ENCODE data around the gene FAM76B. TPM values are rescaled to one million over a fixed set of nuclear protein-coding genes. Genes with fewer than 3 reads are reported as not detected.
A peak's percentile ranks its signal among the peaks of the same experiment; 100 is the strongest.

The FAM76B gene
- total RNA-seq, 1 experiment from 2014 or later: 13.3 TPM

DNA sequence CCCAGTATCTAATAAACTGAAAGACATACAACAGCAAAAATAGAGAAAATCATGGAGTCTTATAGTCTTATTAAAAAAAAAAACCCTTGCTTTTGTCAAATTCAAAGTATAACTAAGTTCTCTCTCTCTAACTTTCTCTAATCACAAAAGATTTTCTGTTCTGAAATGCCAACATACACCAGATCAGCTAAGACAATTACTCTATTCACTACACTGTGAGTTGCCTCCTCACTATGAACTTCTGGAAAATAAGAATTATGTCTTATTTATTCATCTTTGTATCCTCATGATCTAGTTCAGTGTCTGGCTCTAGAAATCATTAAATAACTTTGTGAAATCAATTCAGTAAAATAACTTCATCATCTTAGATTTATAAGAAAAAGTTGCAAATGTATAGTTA, 12.7 kb downstream of the FAM76B start:
- DNase-seq (no peak), ATAC-seq (no peak)
- Histone ChIP-seq H3K36me3 (ENCODE audit: low read depth, low read length) (peaks cover 77% of the 10 kb centered on the region), H3K9ac (ENCODE audit: low read length) (no peak overlapping the region), H3K4me1 (ENCODE audit: insufficient read depth, low read length) (no peaks in the 10 kb centered on the region), H3K4me3 (ENCODE audit: low read length) (no peak overlapping the region), H3K27ac (ENCODE audit: low read length) (no peak overlapping the region), H3K4me2 (ENCODE audit: low read length) (no peak overlapping the region), H3K9me3 (ENCODE audit: low read length) (no peaks in the 10 kb centered on the region), H3K79me2 (ENCODE audit: low read length) (no peaks in the 10 kb centered on the region), H3K9me2 (replicated peaks; ENCODE audit: low read length) (no peaks in the 10 kb centered on the region), H3K27me3 (ENCODE audit: low read length) (no peaks in the 10 kb centered on the region), H3F3A (ENCODE audit: low read length, unreplicated experiment) (no peaks in the 10 kb centered on the region), H2AFZ (ENCODE audit: low read length) (no peak overlapping the region), H4K20me1 (ENCODE audit: low read length) (no peaks in the 10 kb centered on the region)
- no TSS peak for BruUV-seq (replicated peaks)
- no peak for TF ChIP-seq EZH2phosphoT487 (IDR thresholded peaks at IDR 0.05; ENCODE audit: borderline replicate concordance, low read length)
- no peak for TF ChIP-seq EZH2 (IDR thresholded peaks at IDR 0.05; ENCODE audit: low read length, unreplicated experiment)
- TF ChIP-seq, protein P1, sequence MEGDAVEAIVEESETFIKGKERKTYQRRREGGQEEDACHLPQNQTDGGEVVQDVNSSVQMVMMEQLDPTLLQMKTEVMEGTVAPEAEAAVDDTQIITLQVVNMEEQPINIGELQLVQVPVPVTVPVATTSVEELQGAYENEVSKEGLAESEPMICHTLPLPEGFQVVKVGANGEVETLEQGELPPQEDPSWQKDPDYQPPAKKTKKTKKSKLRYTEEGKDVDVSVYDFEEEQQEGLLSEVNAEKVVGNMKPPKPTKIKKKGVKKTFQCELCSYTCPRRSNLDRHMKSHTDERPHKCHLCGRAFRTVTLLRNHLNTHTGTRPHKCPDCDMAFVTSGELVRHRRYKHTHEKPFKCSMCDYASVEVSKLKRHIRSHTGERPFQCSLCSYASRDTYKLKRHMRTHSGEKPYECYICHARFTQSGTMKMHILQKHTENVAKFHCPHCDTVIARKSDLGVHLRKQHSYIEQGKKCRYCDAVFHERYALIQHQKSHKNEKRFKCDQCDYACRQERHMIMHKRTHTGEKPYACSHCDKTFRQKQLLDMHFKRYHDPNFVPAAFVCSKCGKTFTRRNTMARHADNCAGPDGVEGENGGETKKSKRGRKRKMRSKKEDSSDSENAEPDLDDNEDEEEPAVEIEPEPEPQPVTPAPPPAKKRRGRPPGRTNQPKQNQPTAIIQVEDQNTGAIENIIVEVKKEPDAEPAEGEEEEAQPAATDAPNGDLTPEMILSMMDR (conservative IDR thresholded peaks at IDR 0.05; ENCODE audit: low read depth, low read length): no peak
- intact Hi-C loops (cut with micrococcal nuclease): no loop called here
- ChIA-PET POLR2A (ENCODE audit: unreplicated experiment) (no interaction called here), CTCF (no interaction called here)

- POLR2A ChIA-PET (ENCODE audit: unreplicated experiment): interaction anchor here (0.5 to 0.7 kb wide), 2 partner anchors 226 to 475 kb away, joined by 3 read pairs; no protein-coding TSS in a partner anchor
- Histone ChIP-seq H3K27ac (ENCODE audit: low read length) (no peak overlapping the region), H3K4me1 (ENCODE audit: insufficient read depth, low read length) (no peaks in the 10 kb centered on the region), H3K79me2 (ENCODE audit: low read length) (no peaks in the 10 kb centered on the region), H3K9ac (ENCODE audit: low read length) (no peak overlapping the region), H3K4me2 (ENCODE audit: low read length) (no peak overlapping the region), H3K9me2 (replicated peaks; ENCODE audit: low read length) (no peaks in the 10 kb centered on the region), H3K9me3 (ENCODE audit: low read length) (no peaks in the 10 kb centered on the region), H3K4me3 (ENCODE audit: low read length) (no peak overlapping the region), H2AFZ (ENCODE audit: low read length) (no peak overlapping the region), H3K27me3 (ENCODE audit: low read length) (no peaks in the 10 kb centered on the region), H4K20me1 (ENCODE audit: low read length) (no peaks in the 10 kb centered on the region), H3F3A (ENCODE audit: low read length, unreplicated experiment) (no peaks in the 10 kb centered on the region), H3K36me3 (ENCODE audit: low read depth, low read length) (peaks cover 16% of the 10 kb centered on the region; the same call in 1 of the 2 replicates)
- BruUV-seq (replicated peaks): no TSS peak
- intact Hi-C loops (cut with micrococcal nuclease): loop anchor here (5.0 to 10.0 kb wide), 2 partner anchors 659 to 794 kb away; partner anchors contain the start of genes CWC15 and KDM4D
- CTCF ChIA-PET: no interaction called here
- DNase-seq (no peak), ATAC-seq (no peak)
- TF ChIP-seq EZH2 (IDR thresholded peaks at IDR 0.05; ENCODE audit: low read length, unreplicated experiment): no peak
- no peak for TF ChIP-seq EZH2phosphoT487 (IDR thresholded peaks at IDR 0.05; ENCODE audit: borderline replicate concordance, low read length)
- TF ChIP-seq, protein P1 (conservative IDR thresholded peaks at IDR 0.05; ENCODE audit: low read depth, low read length): no peak
Observed at GRCh38 chr11:95768521-95768920, 21.1 kb downstream of the FAM76B start.

GRCh38 chr11:95767498-95767897, 22.1 kb downstream of the FAM76B start:
- Histone ChIP-seq H3K79me2 (ENCODE audit: low read length) (no peaks in the 10 kb centered on the region), H3F3A (ENCODE audit: low read length, unreplicated experiment) (no peaks in the 10 kb centered on the region), H3K4me2 (ENCODE audit: low read length) (no peak overlapping the region), H2AFZ (ENCODE audit: low read length) (no peak overlapping the region), H3K4me3 (ENCODE audit: low read length) (no peak overlapping the region), H3K9ac (ENCODE audit: low read length) (no peak overlapping the region), H4K20me1 (ENCODE audit: low read length) (no peaks in the 10 kb centered on the region), H3K9me2 (replicated peaks; ENCODE audit: low read length) (no peaks in the 10 kb centered on the region), H3K4me1 (ENCODE audit: insufficient read depth, low read length) (no peaks in the 10 kb centered on the region), H3K27ac (ENCODE audit: low read length) (no peak overlapping the region), H3K9me3 (ENCODE audit: low read length) (no peaks in the 10 kb centered on the region), H3K27me3 (ENCODE audit: low read length) (no peaks in the 10 kb centered on the region), H3K36me3 (ENCODE audit: low read depth, low read length) (peaks cover 11% of the 10 kb centered on the region; the same call in 1 of the 2 replicates)
- CTCF ChIA-PET: interaction anchor here (0.7 kb wide), 1 partner anchor 62 kb away, joined by 4 read pairs; no protein-coding TSS in a partner anchor
- intact Hi-C loops (cut with micrococcal nuclease): loop anchor here (5.0 to 10.0 kb wide), 2 partner anchors 660 to 793 kb away; partner anchors contain the start of genes CWC15 and KDM4D
- no TSS peak for BruUV-seq (replicated peaks)
- no peak for ATAC-seq
- no peak for TF ChIP-seq EZH2 (IDR thresholded peaks at IDR 0.05; ENCODE audit: low read length, unreplicated experiment)
- no peak for TF ChIP-seq EZH2phosphoT487 (IDR thresholded peaks at IDR 0.05; ENCODE audit: borderline replicate concordance, low read length)
- TF ChIP-seq, protein P1 (conservative IDR thresholded peaks at IDR 0.05; ENCODE audit: low read depth, low read length): no peak
- peak; percentile 25 for DNase-seq
- POLR2A ChIA-PET (ENCODE audit: unreplicated experiment): no interaction called here
